Temporal lobe (tissue), 1 donor: ENCODE results near the gene GCC1. TPM values are rescaled to one million over a fixed set of nuclear protein-coding genes. Genes with fewer than 3 reads are reported as not detected.

Experiments
- total RNA-seq: library from RNA; depleted of rRNA; stranded (reverse); fragments of >200 nt; gene quantifications from one replicate; pipeline ENCODE4 v1.2.3, GENCODE V29; 2014

GCC1 gene
- total RNA-seq, 1 donor from 2014 or later: 9.3 TPM

Other genes starting within 250 kb of the GCC1 start
- 51.6 TPM for gene ZNF800, start 192.9 kb downstream of the GCC1 start, total RNA-seq
- 92.4 TPM for gene ARF5, start 2.8 kb upstream of the GCC1 start, total RNA-seq
- gene FSCN3, start 8.1 kb upstream of the GCC1 start, total RNA-seq: 1.2 TPM
- gene PAX4, start 32.5 kb upstream of the GCC1 start, total RNA-seq: not detected
- gene SND1, start 66.6 kb upstream of the GCC1 start, total RNA-seq: 47.5 TPM